ENCODE measurements around the gene VPS51.

GRCh38 chr11:65131417-65131776 is 35.4 kb downstream of the VPS51 start:
- TF ChIP-seq CTCF (IDR thresholded peaks at IDR 0.05) (no peak), ZFX (IDR thresholded peaks at IDR 0.05; ENCODE audit: borderline replicate concordance) (no peak)
